ENCODE results near the gene ATP8A2. TPM values are rescaled to one million over a fixed set of nuclear protein-coding genes. Genes with fewer than 3 reads are reported as not detected.

Gene ATP8A2
- total RNA-seq, 1 experiment from 2014 or later = 5.2 TPM

DNA sequence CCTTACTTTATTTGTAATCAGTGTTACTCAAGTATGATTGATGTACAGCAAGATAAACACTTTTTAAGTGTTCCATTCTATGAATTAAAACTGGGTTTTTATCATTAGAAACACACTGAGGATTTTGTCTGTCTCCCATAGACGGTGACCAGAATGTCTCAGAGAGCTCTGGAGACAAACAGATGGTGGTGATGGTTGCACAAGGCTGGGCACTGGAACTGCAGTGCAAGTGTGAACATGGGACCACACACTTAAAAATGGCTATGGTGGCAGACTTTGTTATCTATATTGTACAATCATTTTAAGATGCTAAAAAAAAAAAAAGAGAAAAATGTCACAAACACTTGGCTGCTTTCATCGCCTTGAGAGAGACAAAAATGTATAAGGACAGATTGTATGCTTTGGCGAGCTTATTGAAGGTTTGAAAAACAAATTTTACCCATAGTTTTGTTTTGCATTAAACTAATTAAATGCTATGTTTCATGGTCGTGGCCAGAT, 407.1 kb downstream of the ATP8A2 start:
- H3K4me1 Mint-ChIP-seq = peaks cover 26% of the 10 kb centered on the region
- H3K4me3 Mint-ChIP-seq = no peak overlapping the region
- H3K27me3 Mint-ChIP-seq (ENCODE audit: low read depth) = no peaks in the 10 kb centered on the region
- H3K36me3 Mint-ChIP-seq = no peaks in the 10 kb centered on the region
- POLR2A ChIA-PET = no interaction called here
- H3K9me3 Mint-ChIP-seq = peaks cover 6% of the 10 kb centered on the region
- CTCF ChIA-PET = no interaction called here
- ATAC-seq (no peak), DNase-seq (ENCODE audit: low spot score) (no peak)
- TF ChIP-seq ZNF138 (CRISPR knock-in tag; conservative IDR thresholded peaks at IDR 0.05) = no peak
- TF ChIP-seq, protein P1, sequence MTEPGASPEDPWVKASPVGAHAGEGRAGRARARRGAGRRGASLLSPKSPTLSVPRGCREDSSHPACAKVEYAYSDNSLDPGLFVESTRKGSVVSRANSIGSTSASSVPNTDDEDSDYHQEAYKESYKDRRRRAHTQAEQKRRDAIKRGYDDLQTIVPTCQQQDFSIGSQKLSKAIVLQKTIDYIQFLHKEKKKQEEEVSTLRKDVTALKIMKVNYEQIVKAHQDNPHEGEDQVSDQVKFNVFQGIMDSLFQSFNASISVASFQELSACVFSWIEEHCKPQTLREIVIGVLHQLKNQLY (CRISPR knock-in tag; IDR thresholded peaks at IDR 0.05) = no peak
- TF ChIP-seq, protein P2, sequence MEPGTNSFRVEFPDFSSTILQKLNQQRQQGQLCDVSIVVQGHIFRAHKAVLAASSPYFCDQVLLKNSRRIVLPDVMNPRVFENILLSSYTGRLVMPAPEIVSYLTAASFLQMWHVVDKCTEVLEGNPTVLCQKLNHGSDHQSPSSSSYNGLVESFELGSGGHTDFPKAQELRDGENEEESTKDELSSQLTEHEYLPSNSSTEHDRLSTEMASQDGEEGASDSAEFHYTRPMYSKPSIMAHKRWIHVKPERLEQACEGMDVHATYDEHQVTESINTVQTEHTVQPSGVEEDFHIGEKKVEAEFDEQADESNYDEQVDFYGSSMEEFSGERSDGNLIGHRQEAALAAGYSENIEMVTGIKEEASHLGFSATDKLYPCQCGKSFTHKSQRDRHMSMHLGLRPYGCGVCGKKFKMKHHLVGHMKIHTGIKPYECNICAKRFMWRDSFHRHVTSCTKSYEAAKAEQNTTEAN (CRISPR knock-in tag; IDR thresholded peaks at IDR 0.05) = no peak
- no peak for TF ChIP-seq ATF1 (CRISPR knock-in tag; IDR thresholded peaks at IDR 0.05)
- TF ChIP-seq GTF2I (CRISPR knock-in tag; conservative IDR thresholded peaks at IDR 0.05) = no peak
- TF ChIP-seq, protein P3, sequence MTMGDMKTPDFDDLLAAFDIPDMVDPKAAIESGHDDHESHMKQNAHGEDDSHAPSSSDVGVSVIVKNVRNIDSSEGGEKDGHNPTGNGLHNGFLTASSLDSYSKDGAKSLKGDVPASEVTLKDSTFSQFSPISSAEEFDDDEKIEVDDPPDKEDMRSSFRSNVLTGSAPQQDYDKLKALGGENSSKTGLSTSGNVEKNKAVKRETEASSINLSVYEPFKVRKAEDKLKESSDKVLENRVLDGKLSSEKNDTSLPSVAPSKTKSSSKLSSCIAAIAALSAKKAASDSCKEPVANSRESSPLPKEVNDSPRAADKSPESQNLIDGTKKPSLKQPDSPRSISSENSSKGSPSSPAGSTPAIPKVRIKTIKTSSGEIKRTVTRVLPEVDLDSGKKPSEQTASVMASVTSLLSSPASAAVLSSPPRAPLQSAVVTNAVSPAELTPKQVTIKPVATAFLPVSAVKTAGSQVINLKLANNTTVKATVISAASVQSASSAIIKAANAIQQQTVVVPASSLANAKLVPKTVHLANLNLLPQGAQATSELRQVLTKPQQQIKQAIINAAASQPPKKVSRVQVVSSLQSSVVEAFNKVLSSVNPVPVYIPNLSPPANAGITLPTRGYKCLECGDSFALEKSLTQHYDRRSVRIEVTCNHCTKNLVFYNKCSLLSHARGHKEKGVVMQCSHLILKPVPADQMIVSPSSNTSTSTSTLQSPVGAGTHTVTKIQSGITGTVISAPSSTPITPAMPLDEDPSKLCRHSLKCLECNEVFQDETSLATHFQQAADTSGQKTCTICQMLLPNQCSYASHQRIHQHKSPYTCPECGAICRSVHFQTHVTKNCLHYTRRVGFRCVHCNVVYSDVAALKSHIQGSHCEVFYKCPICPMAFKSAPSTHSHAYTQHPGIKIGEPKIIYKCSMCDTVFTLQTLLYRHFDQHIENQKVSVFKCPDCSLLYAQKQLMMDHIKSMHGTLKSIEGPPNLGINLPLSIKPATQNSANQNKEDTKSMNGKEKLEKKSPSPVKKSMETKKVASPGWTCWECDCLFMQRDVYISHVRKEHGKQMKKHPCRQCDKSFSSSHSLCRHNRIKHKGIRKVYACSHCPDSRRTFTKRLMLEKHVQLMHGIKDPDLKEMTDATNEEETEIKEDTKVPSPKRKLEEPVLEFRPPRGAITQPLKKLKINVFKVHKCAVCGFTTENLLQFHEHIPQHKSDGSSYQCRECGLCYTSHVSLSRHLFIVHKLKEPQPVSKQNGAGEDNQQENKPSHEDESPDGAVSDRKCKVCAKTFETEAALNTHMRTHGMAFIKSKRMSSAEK (CRISPR knock-in tag; IDR thresholded peaks at IDR 0.05; ENCODE audit: borderline replicate concordance) = no peak
- TF ChIP-seq, protein P4, sequence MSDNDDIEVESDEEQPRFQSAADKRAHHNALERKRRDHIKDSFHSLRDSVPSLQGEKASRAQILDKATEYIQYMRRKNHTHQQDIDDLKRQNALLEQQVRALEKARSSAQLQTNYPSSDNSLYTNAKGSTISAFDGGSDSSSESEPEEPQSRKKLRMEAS (CRISPR knock-in tag; IDR thresholded peaks at IDR 0.05) = no peak
- no peak for TF ChIP-seq AFF4 (CRISPR knock-in tag; IDR thresholded peaks at IDR 0.05; ENCODE audit: borderline replicate concordance)
- H3K27ac Mint-ChIP-seq = no peak overlapping the region

- Mint-ChIP-seq H3K27me3 (ENCODE audit: low read depth) (no peaks in the 10 kb centered on the region; the same call in 1 of the 2 replicates), H3K27ac (no peak overlapping the region), H3K9me3 (peaks cover 3% of the 10 kb centered on the region; the same call in 1 of the 2 replicates), H3K4me1 (peaks cover 13% of the 10 kb centered on the region), H3K4me3 (no peak overlapping the region), H3K36me3 (no peaks in the 10 kb centered on the region)
- ChIA-PET POLR2A (no interaction called here), CTCF (no interaction called here)
- ATAC-seq (no peak), DNase-seq (ENCODE audit: low spot score) (no peak)
- TF ChIP-seq, protein P5, sequence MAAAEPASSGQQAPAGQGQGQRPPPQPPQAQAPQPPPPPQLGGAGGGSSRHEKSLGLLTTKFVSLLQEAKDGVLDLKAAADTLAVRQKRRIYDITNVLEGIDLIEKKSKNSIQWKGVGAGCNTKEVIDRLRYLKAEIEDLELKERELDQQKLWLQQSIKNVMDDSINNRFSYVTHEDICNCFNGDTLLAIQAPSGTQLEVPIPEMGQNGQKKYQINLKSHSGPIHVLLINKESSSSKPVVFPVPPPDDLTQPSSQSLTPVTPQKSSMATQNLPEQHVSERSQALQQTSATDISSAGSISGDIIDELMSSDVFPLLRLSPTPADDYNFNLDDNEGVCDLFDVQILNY (CRISPR knock-in tag; IDR thresholded peaks at IDR 0.05) = no peak
- TF ChIP-seq, protein P6, sequence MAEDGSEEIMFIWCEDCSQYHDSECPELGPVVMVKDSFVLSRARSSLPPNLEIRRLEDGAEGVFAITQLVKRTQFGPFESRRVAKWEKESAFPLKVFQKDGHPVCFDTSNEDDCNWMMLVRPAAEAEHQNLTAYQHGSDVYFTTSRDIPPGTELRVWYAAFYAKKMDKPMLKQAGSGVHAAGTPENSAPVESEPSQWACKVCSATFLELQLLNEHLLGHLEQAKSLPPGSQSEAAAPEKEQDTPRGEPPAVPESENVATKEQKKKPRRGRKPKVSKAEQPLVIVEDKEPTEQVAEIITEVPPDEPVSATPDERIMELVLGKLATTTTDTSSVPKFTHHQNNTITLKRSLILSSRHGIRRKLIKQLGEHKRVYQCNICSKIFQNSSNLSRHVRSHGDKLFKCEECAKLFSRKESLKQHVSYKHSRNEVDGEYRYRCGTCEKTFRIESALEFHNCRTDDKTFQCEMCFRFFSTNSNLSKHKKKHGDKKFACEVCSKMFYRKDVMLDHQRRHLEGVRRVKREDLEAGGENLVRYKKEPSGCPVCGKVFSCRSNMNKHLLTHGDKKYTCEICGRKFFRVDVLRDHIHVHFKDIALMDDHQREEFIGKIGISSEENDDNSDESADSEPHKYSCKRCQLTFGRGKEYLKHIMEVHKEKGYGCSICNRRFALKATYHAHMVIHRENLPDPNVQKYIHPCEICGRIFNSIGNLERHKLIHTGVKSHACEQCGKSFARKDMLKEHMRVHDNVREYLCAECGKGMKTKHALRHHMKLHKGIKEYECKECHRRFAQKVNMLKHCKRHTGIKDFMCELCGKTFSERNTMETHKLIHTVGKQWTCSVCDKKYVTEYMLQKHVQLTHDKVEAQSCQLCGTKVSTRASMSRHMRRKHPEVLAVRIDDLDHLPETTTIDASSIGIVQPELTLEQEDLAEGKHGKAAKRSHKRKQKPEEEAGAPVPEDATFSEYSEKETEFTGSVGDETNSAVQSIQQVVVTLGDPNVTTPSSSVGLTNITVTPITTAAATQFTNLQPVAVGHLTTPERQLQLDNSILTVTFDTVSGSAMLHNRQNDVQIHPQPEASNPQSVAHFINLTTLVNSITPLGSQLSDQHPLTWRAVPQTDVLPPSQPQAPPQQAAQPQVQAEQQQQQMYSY (CRISPR knock-in tag; IDR thresholded peaks at IDR 0.05) = no peak
- TF ChIP-seq HMGXB4 (CRISPR knock-in tag; IDR thresholded peaks at IDR 0.05) = no peak
- no peak for TF ChIP-seq FOXP1 (CRISPR knock-in tag; IDR thresholded peaks at IDR 0.05; ENCODE audit: borderline replicate concordance)
- no peak for TF ChIP-seq ZNF512 (CRISPR knock-in tag; IDR thresholded peaks at IDR 0.05; ENCODE audit: borderline replicate concordance)
- no peak for TF ChIP-seq OVOL2 (CRISPR knock-in tag; IDR thresholded peaks at IDR 0.05; ENCODE audit: borderline replicate concordance)
Observed at GRCh38 chr13:25783076-25783475, 411.3 kb downstream of the ATP8A2 start.

All from WTC11 (cell line).